ENCODE measurements around the gene RGS3. TPM values are rescaled to one million over a fixed set of nuclear protein-coding genes. Genes with fewer than 3 reads are reported as not detected.

Gene RGS3
- total RNA-seq, 1 donor, result 77.4 TPM

DNA sequence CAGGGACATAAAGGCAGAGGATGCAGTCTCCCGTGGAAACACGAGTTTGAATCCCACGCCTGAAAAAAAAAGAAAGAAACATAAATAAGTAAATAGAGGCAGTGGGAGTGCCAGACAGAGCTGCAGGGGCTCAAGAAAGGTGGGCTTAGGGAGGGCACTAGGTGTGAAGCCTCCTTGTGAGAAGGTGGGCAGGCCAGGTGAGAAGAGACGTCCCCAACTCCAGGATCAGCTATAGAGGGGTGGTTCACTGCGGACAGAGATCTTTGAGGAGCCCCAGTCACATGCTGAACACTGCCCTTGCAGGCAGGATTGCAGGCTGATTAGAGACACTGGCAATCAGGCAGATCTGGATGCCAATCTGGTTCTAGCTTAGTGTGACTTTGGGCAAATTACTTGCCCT lies 172.1 kb downstream of the RGS3 start:
- Histone ChIP-seq H3K36me3 (ENCODE audit: insufficient read depth, low read length) (no peaks in the 10 kb centered on the region), H3K4me3 (ENCODE audit: insufficient read depth, low read length) (no peak overlapping the region), H2AFZ (ENCODE audit: low read length) (no peak overlapping the region), H4K20me1 (ENCODE audit: insufficient read depth, low read length) (no peaks in the 10 kb centered on the region), H3K4me1 (ENCODE audit: insufficient read depth, low read length) (peaks cover 41% of the 10 kb centered on the region), H3K79me2 (ENCODE audit: insufficient read depth, low read length) (no peaks in the 10 kb centered on the region), H3K4me2 (ENCODE audit: insufficient read depth, low read length) (no peak overlapping the region), H3K27ac (ENCODE audit: low read depth, low read length) (no peak overlapping the region), H3K27me3 (ENCODE audit: insufficient read depth, low read length) (no peaks in the 10 kb centered on the region), H3K9me3 (ENCODE audit: low read depth, low read length) (no peaks in the 10 kb centered on the region)
- TF ChIP-seq, protein P1, sequence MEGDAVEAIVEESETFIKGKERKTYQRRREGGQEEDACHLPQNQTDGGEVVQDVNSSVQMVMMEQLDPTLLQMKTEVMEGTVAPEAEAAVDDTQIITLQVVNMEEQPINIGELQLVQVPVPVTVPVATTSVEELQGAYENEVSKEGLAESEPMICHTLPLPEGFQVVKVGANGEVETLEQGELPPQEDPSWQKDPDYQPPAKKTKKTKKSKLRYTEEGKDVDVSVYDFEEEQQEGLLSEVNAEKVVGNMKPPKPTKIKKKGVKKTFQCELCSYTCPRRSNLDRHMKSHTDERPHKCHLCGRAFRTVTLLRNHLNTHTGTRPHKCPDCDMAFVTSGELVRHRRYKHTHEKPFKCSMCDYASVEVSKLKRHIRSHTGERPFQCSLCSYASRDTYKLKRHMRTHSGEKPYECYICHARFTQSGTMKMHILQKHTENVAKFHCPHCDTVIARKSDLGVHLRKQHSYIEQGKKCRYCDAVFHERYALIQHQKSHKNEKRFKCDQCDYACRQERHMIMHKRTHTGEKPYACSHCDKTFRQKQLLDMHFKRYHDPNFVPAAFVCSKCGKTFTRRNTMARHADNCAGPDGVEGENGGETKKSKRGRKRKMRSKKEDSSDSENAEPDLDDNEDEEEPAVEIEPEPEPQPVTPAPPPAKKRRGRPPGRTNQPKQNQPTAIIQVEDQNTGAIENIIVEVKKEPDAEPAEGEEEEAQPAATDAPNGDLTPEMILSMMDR (IDR thresholded peaks at IDR 0.05; ENCODE audit: extremely low read depth, low read depth, low read length), result no peak
- no peak for DNase-seq (ENCODE audit: insufficient read length, low spot score, missing footprints)

DNA sequence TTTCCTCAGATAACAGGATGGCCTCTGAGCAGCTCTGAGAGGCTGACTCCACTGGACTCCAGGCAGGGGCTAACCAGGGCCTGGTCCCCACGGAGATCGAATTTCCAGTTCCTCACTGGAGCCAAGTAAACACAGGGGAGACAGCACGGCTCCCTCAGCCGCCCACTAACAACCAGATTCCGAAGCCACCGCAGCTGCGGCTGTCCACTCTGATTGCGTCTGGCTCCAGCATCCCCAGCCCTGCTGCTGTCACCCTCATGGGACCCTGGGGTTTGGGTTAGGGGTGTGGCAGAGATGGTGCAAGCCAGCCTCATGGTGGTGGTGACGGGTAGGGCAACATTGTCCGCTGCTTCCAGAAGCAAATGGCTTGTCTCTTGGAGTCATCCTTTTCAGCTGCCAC lies 172.6 kb downstream of the RGS3 start:
- H3K9me3 ChIP-seq (ENCODE audit: low read depth, low read length), result no peaks in the 10 kb centered on the region
- no peak overlapping the region for H3K4me2 ChIP-seq (ENCODE audit: insufficient read depth, low read length)
- peak overlapping the region; percentile 8 for H2AFZ ChIP-seq (ENCODE audit: low read length)
- H3K36me3 ChIP-seq (ENCODE audit: insufficient read depth, low read length), result no peaks in the 10 kb centered on the region
- H3K4me1 ChIP-seq (ENCODE audit: insufficient read depth, low read length), result peaks cover 41% of the 10 kb centered on the region
- peak overlapping the region; percentile 16 for H3K27ac ChIP-seq (ENCODE audit: low read depth, low read length)
- H3K79me2 ChIP-seq (ENCODE audit: insufficient read depth, low read length), result no peaks in the 10 kb centered on the region
- peak; percentile 84 for DNase-seq (ENCODE audit: insufficient read length, low spot score, missing footprints)
- H3K27me3 ChIP-seq (ENCODE audit: insufficient read depth, low read length), result no peaks in the 10 kb centered on the region
- TF ChIP-seq, protein P1 (IDR thresholded peaks at IDR 0.05; ENCODE audit: extremely low read depth, low read depth, low read length), result peak; percentile 8
- no peak overlapping the region for H3K4me3 ChIP-seq (ENCODE audit: insufficient read depth, low read length)
- no peaks in the 10 kb centered on the region for H4K20me1 ChIP-seq (ENCODE audit: insufficient read depth, low read length)

- TF ChIP-seq, protein P1 (IDR thresholded peaks at IDR 0.05; ENCODE audit: extremely low read depth, low read depth, low read length), result no peak
Measured at GRCh38 chr9:113636693-113637092, 173.2 kb downstream of the RGS3 start.

GRCh38 chr9:113638490-113638889 lies 175.0 kb downstream of the RGS3 start:
- TF ChIP-seq, protein P1 (IDR thresholded peaks at IDR 0.05; ENCODE audit: extremely low read depth, low read depth, low read length), result no peak
- H3K36me3 ChIP-seq (ENCODE audit: insufficient read depth, low read length), result no peaks in the 10 kb centered on the region
- H2AFZ ChIP-seq (ENCODE audit: low read length), result no peak overlapping the region
- peaks cover 2% of the 10 kb centered on the region for H3K27me3 ChIP-seq (ENCODE audit: insufficient read depth, low read length)
- H3K9me3 ChIP-seq (ENCODE audit: low read depth, low read length), result no peaks in the 10 kb centered on the region
- no peaks in the 10 kb centered on the region for H3K79me2 ChIP-seq (ENCODE audit: insufficient read depth, low read length)
- peaks cover 20% of the 10 kb centered on the region for H3K4me1 ChIP-seq (ENCODE audit: insufficient read depth, low read length)
- H3K4me3 ChIP-seq (ENCODE audit: insufficient read depth, low read length), result no peak overlapping the region
- no peak for DNase-seq (ENCODE audit: insufficient read length, low spot score, missing footprints)
- no peaks in the 10 kb centered on the region for H4K20me1 ChIP-seq (ENCODE audit: insufficient read depth, low read length)
- no peak overlapping the region for H3K27ac ChIP-seq (ENCODE audit: low read depth, low read length)
- H3K4me2 ChIP-seq (ENCODE audit: insufficient read depth, low read length), result no peak overlapping the region

More at GRCh38 chr9:113636693-113637092, 173.2 kb downstream of the RGS3 start:
- Histone ChIP-seq H3K36me3 (ENCODE audit: insufficient read depth, low read length) (no peaks in the 10 kb centered on the region), H3K27ac (ENCODE audit: low read depth, low read length) (peak overlapping the region; percentile 16), H3K9me3 (ENCODE audit: low read depth, low read length) (no peaks in the 10 kb centered on the region), H2AFZ (ENCODE audit: low read length) (no peak overlapping the region), H3K4me2 (ENCODE audit: insufficient read depth, low read length) (no peak overlapping the region), H4K20me1 (ENCODE audit: insufficient read depth, low read length) (no peaks in the 10 kb centered on the region), H3K4me1 (ENCODE audit: insufficient read depth, low read length) (peaks cover 36% of the 10 kb centered on the region), H3K4me3 (ENCODE audit: insufficient read depth, low read length) (no peak overlapping the region), H3K27me3 (ENCODE audit: insufficient read depth, low read length) (no peaks in the 10 kb centered on the region), H3K79me2 (ENCODE audit: insufficient read depth, low read length) (no peaks in the 10 kb centered on the region)
- DNase-seq (ENCODE audit: insufficient read length, low spot score, missing footprints), result no peak

All from osteoblast (primary cell).